WI38 (cell line): ENCODE measurements around the gene USP36.

ENCODE experiments used
- H3K4me3 ChIP-seq: 2 replicates; pipeline ENCODE4 v1.5.1; 2011; ENCODE audit warnings: low read depth, mild to moderate bottlenecking, control low read depth, low read length
- CTCF ChIP-seq: IDR thresholded peaks from 2 replicates; pipeline ENCODE4 v1.5.1; 2012; ENCODE audit warnings: low read depth, mild to moderate bottlenecking, control low read depth, low read length

USP36 gene

GRCh38 chr17:78836420-78837021 is 4.1 kb downstream of the USP36 start:
- no peak overlapping the region for H3K4me3 ChIP-seq
- TF ChIP-seq CTCF = no peak

- no peak overlapping the region for H3K4me3 ChIP-seq
- no peak for TF ChIP-seq CTCF
Observed at GRCh38 chr17:78834571-78834970, 6.0 kb downstream of the USP36 start.

GRCh38 chr17:78832541-78832810 is 8.1 kb downstream of the USP36 start:
- TF ChIP-seq CTCF = no peak
- H3K4me3 ChIP-seq = no peak overlapping the region

GRCh38 chr17:78831688-78832540 is 8.7 kb downstream of the USP36 start:
- no peak for TF ChIP-seq CTCF

GRCh38 chr17:78829477-78829876 is 11.1 kb downstream of the USP36 start:
- no peak for TF ChIP-seq CTCF
- no peak overlapping the region for H3K4me3 ChIP-seq

More at GRCh38 chr17:78831688-78832540, 8.7 kb downstream of the USP36 start:
- H3K4me3 ChIP-seq = no peak overlapping the region

GRCh38 chr17:78828470-78829185 is 12.0 kb downstream of the USP36 start:
- no peak overlapping the region for H3K4me3 ChIP-seq
- peak; percentile 46; the same call in 1 of the 2 replicates for TF ChIP-seq CTCF
